Mesodermal cell (in vitro differentiated cells): ENCODE data around the gene TIAM2.

ENCODE experiments used
- H3K27ac ChIP-seq: 2 replicates; pipeline ENCODE4 v1.7.0; 2013; ENCODE audit warnings: mild to moderate bottlenecking, low read depth, low read length, moderate library complexity; ENCODE audit not compliant: severe bottlenecking
- H3K36me3 ChIP-seq: 2 replicates; pipeline ENCODE4 v1.7.1; 2013; ENCODE audit warnings: mild to moderate bottlenecking, low read length, moderate library complexity; ENCODE audit not compliant: control insufficient read depth, insufficient read depth
- H3K4me1 ChIP-seq: one replicate; pipeline ENCODE4 v1.7.1; 2013; ENCODE audit warnings: mild to moderate bottlenecking, low read length; ENCODE audit not compliant: insufficient read depth, control insufficient read depth, poor library complexity, severe bottlenecking
- H3K4me3 ChIP-seq: 2 replicates; pipeline ENCODE4 v1.7.0; 2013; ENCODE audit warnings: low read length, control low read depth, mild to moderate bottlenecking; ENCODE audit not compliant: insufficient read depth, poor library complexity, severe bottlenecking; ENCODE audit errors: extremely low read depth
- H3K9me3 ChIP-seq: 2 replicates; pipeline ENCODE4 v1.7.1; 2013; ENCODE audit warnings: mild to moderate bottlenecking, low read length, moderate library complexity; ENCODE audit not compliant: control insufficient read depth
- WGBS, 2 experiments: methylation state at CpG; one replicate each; pipeline ENCODE4 v1.1.5; 2013; ENCODE audit warnings: missing lambda C conversion rate in 2 of 2; ENCODE audit not compliant: insufficient coverage in 2 of 2; 5-methylcytosine and 5-hydroxymethylcytosine counted together

TIAM2 gene

DNA sequence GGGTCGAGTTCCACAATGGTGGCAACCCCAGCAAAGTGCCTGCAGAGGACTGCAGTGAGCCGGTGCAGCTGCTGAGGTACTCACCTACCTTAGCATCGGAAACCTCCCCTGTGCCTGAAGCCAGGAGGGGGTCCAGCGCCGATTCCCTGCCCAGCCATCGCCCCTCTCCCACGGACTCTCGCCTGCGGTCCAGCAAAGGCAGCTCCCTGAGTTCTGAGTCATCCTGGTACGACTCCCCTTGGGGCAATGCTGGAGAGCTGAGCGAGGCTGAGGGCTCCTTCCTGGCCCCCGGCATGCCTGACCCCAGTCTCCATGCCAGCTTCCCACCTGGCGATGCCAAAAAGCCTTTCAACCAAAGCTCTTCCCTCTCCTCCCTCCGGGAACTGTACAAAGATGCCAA lies 134.6 kb downstream of the TIAM2 start:
- H3K27ac ChIP-seq, result no peak overlapping the region
- no peaks in the 10 kb centered on the region for H3K9me3 ChIP-seq
- peaks cover 9% of the 10 kb centered on the region for H3K4me1 ChIP-seq
- peaks cover 17% of the 10 kb centered on the region for H3K36me3 ChIP-seq
- no peak overlapping the region for H3K4me3 ChIP-seq
- WGBS, 2 experiments, result 97% methylated on average over 12 to 14 of the region's 14 CpGs

DNA sequence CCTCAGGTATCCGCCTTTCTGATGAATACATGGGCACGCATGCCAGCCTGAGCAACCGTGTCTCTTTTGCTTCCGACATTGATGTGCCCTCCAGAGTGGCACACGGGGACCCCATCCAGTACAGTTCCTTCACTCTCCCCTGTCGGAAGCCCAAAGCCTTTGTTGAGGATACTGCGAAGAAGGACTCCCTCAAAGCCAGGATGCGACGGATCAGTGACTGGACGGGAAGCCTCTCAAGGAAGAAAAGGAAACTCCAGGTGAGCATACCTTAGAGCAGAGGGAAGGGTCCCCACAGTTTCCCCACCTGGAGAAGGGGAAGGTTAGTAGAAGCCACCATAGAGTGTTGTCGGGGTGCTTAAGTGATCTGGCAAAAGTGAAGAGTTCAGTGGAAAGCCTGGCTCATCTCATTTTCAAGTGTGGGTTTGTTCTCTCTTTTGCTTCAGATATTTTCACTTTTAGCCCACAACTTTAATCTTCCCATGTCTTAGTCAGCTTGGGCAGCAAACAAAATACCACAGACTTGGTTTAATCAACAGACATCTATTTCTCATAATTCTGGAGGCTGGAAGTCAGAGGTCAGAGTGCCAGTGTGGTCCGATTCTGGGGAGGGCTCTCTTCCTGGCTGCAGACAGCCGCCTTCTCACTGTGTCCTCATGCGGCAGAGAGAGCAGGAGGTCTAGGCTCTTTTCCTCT lies 135.2 kb downstream of the TIAM2 start:
- Histone ChIP-seq H3K27ac (no peak overlapping the region), H3K36me3 (peaks cover 17% of the 10 kb centered on the region), H3K4me1 (peaks cover 9% of the 10 kb centered on the region), H3K9me3 (no peaks in the 10 kb centered on the region), H3K4me3 (no peak overlapping the region)
- 96 to 97% methylated on average over 10 to 11 of the region's 14 CpGs for WGBS, 2 experiments

DNA sequence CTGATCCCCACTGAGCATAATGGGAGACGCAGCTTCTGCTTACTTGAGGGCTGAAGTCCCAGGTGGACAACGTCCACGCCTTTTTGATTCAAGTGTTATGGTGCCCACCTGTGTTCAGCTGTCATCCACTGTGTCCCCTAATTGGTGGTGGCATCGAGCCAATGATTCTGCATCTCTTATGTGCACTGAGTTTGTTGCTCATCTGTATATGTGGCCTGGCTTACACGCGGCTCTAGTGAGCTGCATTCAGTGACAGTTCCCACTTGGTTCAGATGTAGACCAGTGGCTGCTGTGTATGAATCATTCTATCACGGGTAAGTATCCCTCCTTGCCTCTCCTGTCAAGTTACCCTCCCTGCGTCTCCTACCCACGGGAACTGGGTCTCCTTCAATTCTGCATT lies 137.5 kb downstream of the TIAM2 start:
- H3K27ac ChIP-seq, result no peak overlapping the region
- H3K9me3 ChIP-seq, result no peaks in the 10 kb centered on the region
- H3K36me3 ChIP-seq, result peaks cover 19% of the 10 kb centered on the region
- no peak overlapping the region for H3K4me3 ChIP-seq
- 87 to 92% methylated on average over 8 to 9 of the region's 9 CpGs for WGBS, 2 experiments
- no peaks in the 10 kb centered on the region for H3K4me1 ChIP-seq

DNA sequence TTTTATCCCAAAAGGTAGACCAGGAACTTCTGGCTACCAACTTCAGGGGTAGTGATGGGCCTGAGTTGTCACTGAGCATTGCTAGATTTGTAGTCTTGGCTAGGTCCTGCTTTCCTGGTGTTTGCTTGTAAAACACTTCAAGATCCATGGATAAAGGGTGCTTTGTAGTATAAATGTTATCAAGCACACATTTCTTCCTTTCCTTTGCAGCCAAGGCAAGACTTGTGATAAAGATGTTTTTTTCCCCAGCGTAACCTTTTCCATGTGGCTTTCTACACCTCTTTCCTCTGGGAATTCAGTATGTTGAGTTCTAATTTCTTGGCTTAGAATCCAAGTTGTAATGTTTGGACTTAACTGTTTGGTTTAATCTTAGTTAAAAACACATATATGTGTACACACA lies 145.9 kb downstream of the TIAM2 start:
- Histone ChIP-seq H3K9me3 (no peaks in the 10 kb centered on the region), H3K4me1 (peaks cover 14% of the 10 kb centered on the region), H3K4me3 (no peak overlapping the region), H3K36me3 (peaks cover 28% of the 10 kb centered on the region), H3K27ac (no peak overlapping the region)
- WGBS, 2 experiments, result no CpG with 5 or more reads among the region's 1 CpG

DNA sequence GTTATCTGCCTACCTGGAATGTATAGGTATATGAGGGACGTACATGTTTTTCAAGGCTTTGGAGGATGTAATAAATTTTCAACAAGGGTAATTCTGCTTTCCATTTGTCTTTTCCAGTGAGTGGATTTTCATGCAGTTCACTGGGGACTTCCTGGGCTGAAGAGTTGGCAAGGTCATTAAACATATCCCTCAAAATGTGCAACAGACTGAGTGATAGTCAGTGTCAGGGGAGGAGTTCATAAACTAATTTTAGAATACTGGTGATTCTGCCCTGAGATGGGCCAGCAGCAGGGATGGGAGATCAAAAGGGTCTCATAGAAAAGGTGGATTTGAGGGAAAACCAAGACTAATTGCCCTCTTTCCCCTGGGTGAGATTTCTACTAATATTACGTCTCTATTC lies 146.4 kb downstream of the TIAM2 start:
- WGBS, 2 experiments, result 86 to 100% methylated on average over 2 of the region's 2 CpGs
- H3K36me3 ChIP-seq, result peaks cover 28% of the 10 kb centered on the region
- H3K4me3 ChIP-seq, result no peak overlapping the region
- no peak overlapping the region for H3K27ac ChIP-seq
- H3K9me3 ChIP-seq, result no peaks in the 10 kb centered on the region
- H3K4me1 ChIP-seq, result peaks cover 14% of the 10 kb centered on the region

DNA sequence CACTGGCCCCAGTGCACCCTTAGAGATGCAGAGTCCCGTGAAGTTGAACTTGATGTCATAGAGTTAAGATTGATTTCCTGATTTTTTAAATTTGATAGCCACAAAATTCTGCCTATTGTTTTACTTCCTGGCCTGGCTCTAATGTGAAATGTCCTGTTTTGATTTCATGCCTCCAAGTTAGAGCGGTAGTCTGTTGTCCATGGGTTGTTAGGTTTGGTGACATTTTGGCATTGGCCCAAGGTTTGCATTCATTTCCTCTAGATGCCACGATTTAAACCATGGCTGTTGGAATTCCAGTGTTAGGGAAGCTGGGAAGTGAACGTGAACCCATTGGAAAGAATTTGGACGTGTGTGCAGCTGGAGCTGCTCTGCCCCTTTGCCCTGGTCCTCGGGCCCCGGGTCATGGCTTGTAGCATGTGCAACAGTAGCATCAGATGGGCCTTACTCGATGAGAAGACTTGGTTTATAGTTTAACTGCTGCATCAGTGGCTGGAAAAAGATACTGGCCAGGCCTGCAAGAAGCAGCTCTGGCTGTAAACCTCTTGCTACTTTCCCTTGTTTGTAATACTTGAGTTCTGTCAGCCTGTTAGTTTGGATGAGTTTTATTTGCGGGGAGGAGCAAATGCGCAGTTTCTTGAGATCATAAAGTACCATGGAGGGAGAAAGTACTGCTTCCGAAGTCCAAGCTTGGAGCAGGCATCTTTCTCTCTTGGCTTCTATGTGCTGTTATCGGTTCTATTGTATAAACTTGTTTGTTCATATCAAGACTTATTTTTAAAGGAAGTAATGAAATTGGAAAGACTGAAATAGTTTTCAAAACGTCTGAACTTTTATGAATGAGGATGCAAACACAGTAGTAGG lies 147.3 kb downstream of the TIAM2 start:
- Histone ChIP-seq H3K9me3 (no peaks in the 10 kb centered on the region), H3K36me3 (peaks cover 28% of the 10 kb centered on the region), H3K4me1 (peaks cover 14% of the 10 kb centered on the region), H3K4me3 (no peak overlapping the region), H3K27ac (peak overlapping the region; percentile 31)
- 75 to 84% methylated on average over 9 to 12 of the region's 13 CpGs for WGBS, 2 experiments

DNA sequence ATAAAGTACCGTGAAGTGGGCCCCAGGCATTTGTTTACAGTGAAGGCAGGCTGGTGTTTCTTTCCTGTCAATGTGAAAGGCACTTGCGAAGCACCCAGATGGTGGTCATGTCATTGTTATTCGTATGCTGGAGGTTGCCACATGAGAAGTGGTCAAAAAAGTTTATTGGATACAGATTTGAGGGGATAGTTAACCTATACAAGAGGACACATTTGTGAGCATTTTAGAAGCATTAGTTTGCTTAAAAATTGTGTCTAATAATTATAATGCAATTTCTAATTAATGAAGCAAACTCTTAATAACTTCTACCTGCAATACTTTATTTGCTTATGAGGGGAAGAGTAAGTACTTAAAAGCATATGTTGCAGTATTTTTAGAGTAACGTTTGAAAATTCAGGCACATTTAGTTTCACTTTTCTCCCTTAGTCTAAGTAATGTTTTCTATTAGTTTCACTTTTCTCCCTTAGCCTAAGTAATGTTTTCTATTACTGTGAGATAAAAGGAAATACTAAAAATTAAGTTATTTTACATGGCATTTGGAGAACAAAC lies 148.0 kb downstream of the TIAM2 start:
- H3K4me1 ChIP-seq, result peaks cover 14% of the 10 kb centered on the region
- peaks cover 27% of the 10 kb centered on the region for H3K36me3 ChIP-seq
- peak overlapping the region; percentile 31 for H3K27ac ChIP-seq
- H3K9me3 ChIP-seq, result no peaks in the 10 kb centered on the region
- WGBS, 2 experiments, result 39 to 40% methylated on average over 3 of the region's 4 CpGs
- H3K4me3 ChIP-seq, result no peak overlapping the region

DNA sequence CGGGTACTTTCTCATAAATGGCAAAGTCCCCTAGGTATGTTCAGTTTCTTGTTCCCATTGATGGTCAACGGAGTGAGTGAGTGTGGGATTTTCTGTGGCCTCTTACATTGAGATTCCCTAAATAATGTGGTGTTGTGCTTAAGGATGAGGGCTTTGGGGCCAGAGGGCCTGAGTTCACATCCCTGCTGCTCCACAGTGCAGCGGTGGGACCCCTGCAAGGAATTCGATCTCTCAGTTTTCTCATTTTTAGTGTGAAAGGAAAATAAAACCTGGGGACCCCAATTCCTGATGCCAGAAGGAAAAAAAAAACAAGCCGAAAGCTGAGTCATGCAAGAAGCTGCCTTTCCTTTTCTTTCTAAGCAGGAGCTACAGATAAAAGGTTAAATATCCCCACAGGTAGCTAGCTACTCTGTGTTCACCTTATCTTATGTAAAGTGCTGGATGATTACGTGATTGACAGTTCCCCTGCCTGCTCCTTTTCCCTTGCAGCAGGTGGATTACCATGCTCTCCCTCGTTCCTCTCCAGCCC lies 148.5 kb downstream of the TIAM2 start:
- H3K36me3 ChIP-seq, result peaks cover 30% of the 10 kb centered on the region
- H3K27ac ChIP-seq, result no peak overlapping the region
- H3K9me3 ChIP-seq, result no peaks in the 10 kb centered on the region
- H3K4me3 ChIP-seq, result no peak overlapping the region
- H3K4me1 ChIP-seq, result peaks cover 19% of the 10 kb centered on the region
- WGBS, 2 experiments, result 55 to 58% methylated on average over 5 to 6 of the region's 7 CpGs

DNA sequence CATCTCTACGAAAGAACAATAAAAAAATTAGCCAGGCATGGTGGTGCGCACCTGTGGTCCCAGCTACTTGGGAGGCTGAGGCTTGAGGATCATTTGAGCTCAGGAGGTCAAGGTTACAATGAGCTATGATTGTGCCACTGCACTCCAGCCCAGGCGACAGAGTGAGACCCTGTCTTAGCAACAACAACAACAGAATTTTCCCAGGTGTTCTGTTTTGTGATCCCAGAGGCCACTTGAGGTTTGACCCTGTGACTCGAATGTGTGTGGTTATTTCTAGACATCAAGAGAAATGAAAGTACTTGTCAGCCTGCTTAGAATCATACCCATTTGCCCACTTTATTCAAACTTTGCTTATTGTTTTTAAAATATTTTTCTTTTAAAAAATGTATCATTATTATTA lies 151.1 kb downstream of the TIAM2 start:
- Histone ChIP-seq H3K9me3 (no peaks in the 10 kb centered on the region), H3K27ac (no peak overlapping the region), H3K36me3 (peaks cover 24% of the 10 kb centered on the region), H3K4me3 (no peak overlapping the region), H3K4me1 (peaks cover 25% of the 10 kb centered on the region)
- WGBS, 2 experiments, result 100% methylated on average over 2 of the region's 4 CpGs

DNA sequence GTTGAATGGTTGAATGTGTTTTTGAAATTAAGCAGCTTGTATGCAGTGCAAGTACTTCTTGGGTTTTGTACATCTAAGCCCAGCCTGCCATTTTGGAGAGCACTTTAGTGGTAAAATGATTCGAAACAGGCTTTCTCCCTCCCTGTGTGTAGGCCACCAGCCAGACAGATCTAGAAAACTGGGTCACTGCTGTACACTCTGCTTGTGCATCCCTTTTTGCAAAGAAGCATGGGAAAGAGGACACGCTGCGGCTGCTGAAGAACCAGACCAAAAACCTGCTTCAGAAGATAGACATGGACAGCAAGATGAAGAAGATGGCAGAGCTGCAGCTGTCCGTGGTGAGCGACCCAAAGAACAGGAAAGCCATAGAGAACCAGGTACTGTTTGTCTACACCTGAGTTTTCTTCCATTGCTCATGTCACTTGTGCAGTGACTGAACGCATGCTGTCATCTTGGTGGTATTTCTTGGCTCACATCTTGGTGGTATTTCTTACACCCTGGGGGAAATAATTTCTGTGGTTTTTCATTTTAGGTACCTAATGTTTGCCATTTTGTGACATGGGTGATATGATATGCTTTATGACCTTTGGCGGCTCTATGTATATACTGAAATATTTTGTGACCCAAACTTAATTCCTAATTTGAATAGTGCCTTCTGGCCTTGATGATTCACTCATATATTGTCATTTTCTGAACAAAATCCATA lies 153.0 kb downstream of the TIAM2 start:
- WGBS, 2 experiments, result 96 to 99% methylated on average over 5 to 6 of the region's 7 CpGs
- H3K4me3 ChIP-seq, result no peak overlapping the region
- no peaks in the 10 kb centered on the region for H3K9me3 ChIP-seq
- H3K36me3 ChIP-seq, result peaks cover 21% of the 10 kb centered on the region
- no peak overlapping the region for H3K27ac ChIP-seq
- peaks cover 20% of the 10 kb centered on the region for H3K4me1 ChIP-seq
